HepG2 (cell line): ENCODE data around the gene LRRC74A. TPM values are rescaled to one million over a fixed set of nuclear protein-coding genes. Genes with fewer than 3 reads are reported as not detected.

Experiments used
- ARNT2 ChIP-seq: sonication (generic); formaldehyde crosslinking; IDR thresholded peaks from 2 replicates; pipeline ENCODE4 v1.8.0; 2022; ENCODE audit warnings: mild to moderate bottlenecking, low read depth, missing genetic modification reagents, moderate library complexity
- ASH2L ChIP-seq: fragments of 300-600, 200-600 bp; sonication (generic); IDR thresholded peaks from 2 replicates; pipeline ENCODE4 v1.7.0; 2017; ENCODE audit warnings: low read depth, mild to moderate bottlenecking, moderate library complexity, mixed read lengths, low read length; ENCODE audit not compliant: insufficient read length
- ELF1 ChIP-seq: sonication (generic); formaldehyde crosslinking; IDR thresholded peaks from 2 replicates; pipeline ENCODE4 v1.4.0; 2020; ENCODE audit warnings: missing genetic modification reagents
- ELF4 ChIP-seq: sonication (generic); formaldehyde crosslinking; IDR thresholded peaks from 2 replicates; pipeline ENCODE4 v1.5.0; 2020; ENCODE audit warnings: missing genetic modification reagents, mild to moderate bottlenecking, moderate library complexity, borderline replicate concordance
- IRX3 ChIP-seq: sonication (generic); formaldehyde crosslinking; IDR thresholded peaks from 2 replicates; pipeline ENCODE4 v1.8.1; 2023; ENCODE audit warnings: mild to moderate bottlenecking, low read depth, missing genetic modification reagents, borderline replicate concordance
- MIER2 ChIP-seq: IDR thresholded peaks from 2 replicates; pipeline ENCODE4 v1.6.1; 2016; ENCODE audit warnings: missing biosample characterization, missing genetic modification reagents
- NCOA5 ChIP-seq: sonication (generic); formaldehyde crosslinking; IDR thresholded peaks from 2 replicates; pipeline ENCODE4 v1.4.0; 2020; ENCODE audit warnings: missing genetic modification reagents
- SOX6 ChIP-seq, 2 experiments: fragments of 450-650 bp in 1 of 2; sonication (generic) in 1 of 2; formaldehyde crosslinking in 1 of 2; IDR thresholded peaks; 2 replicates each; pipeline versions ENCODE4 v1.4.0 to v1.6.1; 2017 to 2020; ENCODE audit warnings: antibody characterized with exemption in 1 of 2, mild to moderate bottlenecking in 1 of 2, missing genetic modification reagents in 1 of 2
- polyA plus RNA-seq, 8 experiments: library from polyadenylated mRNA; depleted of rRNA in 3 of 8; stranded (reverse) in 7 of 8; unstranded in 1 of 8; fragments of >200 nt; fragmentation: Illumina TruSeq in 4 of 8; extraction: Trizol in 4 of 8; gene quantifications; 2 replicates each; pipeline versions ENCODE4 v1.2.1 to v1.2.3, GENCODE V29; 2011 to 2016; ENCODE audit warnings: low read depth in 4 of 8, missing spikeins in 1 of 8, mixed read lengths in 1 of 8; ENCODE audit not compliant: insufficient read depth in 1 of 8
- total RNA-seq, 5 experiments: library from RNA; depleted of rRNA; stranded (reverse); fragments of >200 nt; fragmentation: Illumina TruSeq; extraction: Trizol; gene quantifications; 2 replicates each; pipeline ENCODE4 v1.2.3, GENCODE V29; 2016; ENCODE audit warnings: low read depth in 1 of 5
- TF ChIP-seq, protein P1 (sequence below): sonication (generic); formaldehyde crosslinking; IDR thresholded peaks from 2 replicates; pipeline ENCODE4 v1.8.1; 2022; ENCODE audit warnings: mild to moderate bottlenecking, missing genetic modification reagents
- TF ChIP-seq, protein P2 (sequence below): sonication (generic); formaldehyde crosslinking; IDR thresholded peaks from 2 replicates; pipeline ENCODE4 v1.8.1; 2023; ENCODE audit warnings: missing genetic modification reagents, mild to moderate bottlenecking, borderline replicate concordance
- TF ChIP-seq, protein P3 (sequence below): sonication (generic); formaldehyde crosslinking; IDR thresholded peaks from 2 replicates; pipeline ENCODE4 v1.8.0; 2022; ENCODE audit warnings: missing genetic modification reagents, mild to moderate bottlenecking, moderate library complexity, borderline replicate concordance
- TF ChIP-seq, protein P4 (sequence below): sonication (generic); formaldehyde crosslinking; IDR thresholded peaks from 2 replicates; pipeline ENCODE4 v1.5.1; 2020; ENCODE audit warnings: missing genetic modification reagents, mild to moderate bottlenecking, borderline replicate concordance

Gene LRRC74A
- total and polyA plus RNA-seq, 2 of the 13 experiments (the other 11 are each of a cell fraction or from before 2014, with no cell fraction given): not detected

DNA sequence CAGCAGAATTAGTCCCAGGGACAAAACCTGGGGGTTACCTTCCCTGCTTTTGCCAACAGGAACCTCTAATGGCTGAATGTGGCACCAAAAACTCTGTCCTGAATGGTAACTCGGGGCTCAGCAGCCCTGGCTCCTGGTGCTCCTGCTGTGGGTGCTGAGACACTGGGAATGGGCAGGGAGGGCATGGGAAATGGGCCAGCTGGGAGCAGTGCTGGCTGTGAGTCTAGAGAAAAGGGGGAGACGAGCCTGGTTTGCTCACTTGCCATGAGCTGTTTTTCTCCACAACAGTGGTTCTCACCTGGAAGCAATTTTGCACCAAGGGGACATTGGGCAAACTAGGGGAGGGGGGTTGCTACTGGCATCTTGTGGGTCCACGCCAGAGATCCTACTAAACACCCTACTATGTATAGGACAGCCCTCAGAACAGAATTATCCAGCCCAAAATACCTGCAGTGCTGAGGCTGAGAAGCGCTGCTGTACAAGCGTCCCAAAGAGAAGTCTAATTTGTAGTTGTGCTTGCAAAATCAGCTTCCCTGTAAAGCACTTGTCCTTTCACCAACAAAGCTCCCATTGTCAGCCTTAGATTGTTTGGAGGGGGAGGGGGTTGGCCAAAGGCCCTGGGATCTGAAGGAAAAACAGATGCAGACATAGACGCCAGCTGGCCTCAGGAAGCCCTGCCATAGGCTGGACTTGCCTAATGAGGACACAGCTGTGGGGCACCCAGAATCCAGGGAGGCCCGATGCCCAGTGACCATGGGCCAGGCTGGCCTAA, 3.6 kb downstream of the LRRC74A start (continued):
- TF ChIP-seq, protein P1, sequence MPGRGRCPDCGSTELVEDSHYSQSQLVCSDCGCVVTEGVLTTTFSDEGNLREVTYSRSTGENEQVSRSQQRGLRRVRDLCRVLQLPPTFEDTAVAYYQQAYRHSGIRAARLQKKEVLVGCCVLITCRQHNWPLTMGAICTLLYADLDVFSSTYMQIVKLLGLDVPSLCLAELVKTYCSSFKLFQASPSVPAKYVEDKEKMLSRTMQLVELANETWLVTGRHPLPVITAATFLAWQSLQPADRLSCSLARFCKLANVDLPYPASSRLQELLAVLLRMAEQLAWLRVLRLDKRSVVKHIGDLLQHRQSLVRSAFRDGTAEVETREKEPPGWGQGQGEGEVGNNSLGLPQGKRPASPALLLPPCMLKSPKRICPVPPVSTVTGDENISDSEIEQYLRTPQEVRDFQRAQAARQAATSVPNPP (CRISPR knock-in tag): no peak
- no peak for TF ChIP-seq ELF1 (CRISPR knock-in tag)
- no peak for TF ChIP-seq NCOA5 (CRISPR knock-in tag)
- no peak for TF ChIP-seq ASH2L
- TF ChIP-seq, protein P2, sequence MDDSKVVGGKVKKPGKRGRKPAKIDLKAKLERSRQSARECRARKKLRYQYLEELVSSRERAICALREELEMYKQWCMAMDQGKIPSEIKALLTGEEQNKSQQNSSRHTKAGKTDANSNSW (CRISPR knock-in tag): no peak
- no peak for TF ChIP-seq MIER2 (CRISPR knock-in tag)
- no peak for TF ChIP-seq SOX6 (IDR thresholded peaks at IDR 0.05)
- peak; percentile 89 for TF ChIP-seq SOX6 (CRISPR knock-in tag; IDR thresholded peaks at IDR 0.05)
- TF ChIP-seq, protein P3, sequence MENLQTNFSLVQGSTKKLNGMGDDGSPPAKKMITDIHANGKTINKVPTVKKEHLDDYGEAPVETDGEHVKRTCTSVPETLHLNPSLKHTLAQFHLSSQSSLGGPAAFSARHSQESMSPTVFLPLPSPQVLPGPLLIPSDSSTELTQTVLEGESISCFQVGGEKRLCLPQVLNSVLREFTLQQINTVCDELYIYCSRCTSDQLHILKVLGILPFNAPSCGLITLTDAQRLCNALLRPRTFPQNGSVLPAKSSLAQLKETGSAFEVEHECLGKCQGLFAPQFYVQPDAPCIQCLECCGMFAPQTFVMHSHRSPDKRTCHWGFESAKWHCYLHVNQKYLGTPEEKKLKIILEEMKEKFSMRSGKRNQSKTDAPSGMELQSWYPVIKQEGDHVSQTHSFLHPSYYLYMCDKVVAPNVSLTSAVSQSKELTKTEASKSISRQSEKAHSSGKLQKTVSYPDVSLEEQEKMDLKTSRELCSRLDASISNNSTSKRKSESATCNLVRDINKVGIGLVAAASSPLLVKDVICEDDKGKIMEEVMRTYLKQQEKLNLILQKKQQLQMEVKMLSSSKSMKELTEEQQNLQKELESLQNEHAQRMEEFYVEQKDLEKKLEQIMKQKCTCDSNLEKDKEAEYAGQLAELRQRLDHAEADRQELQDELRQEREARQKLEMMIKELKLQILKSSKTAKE (CRISPR knock-in tag): 0 out of 2 replicates have a peak, but pooled peaks have one; percentile 23
- no peak for TF ChIP-seq IRX3 (CRISPR knock-in tag)
- no peak for TF ChIP-seq ARNT2 (CRISPR knock-in tag)
- TF ChIP-seq, protein P4, sequence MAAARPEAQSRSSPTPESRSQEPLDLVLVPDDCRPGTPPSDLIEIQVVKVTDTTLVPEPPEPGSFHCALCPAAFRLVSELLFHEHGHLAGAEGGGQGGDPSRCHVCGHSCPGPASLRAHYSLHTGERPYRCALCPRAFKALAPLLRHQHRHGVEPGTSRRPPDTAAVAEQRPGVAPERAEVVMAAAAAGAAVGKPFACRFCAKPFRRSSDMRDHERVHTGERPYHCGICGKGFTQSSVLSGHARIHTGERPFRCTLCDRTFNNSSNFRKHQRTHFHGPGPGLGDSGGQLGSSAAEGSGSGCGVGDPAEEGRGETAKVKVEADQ: no peak
- no peak for TF ChIP-seq ELF4 (CRISPR knock-in tag)
